ENCODE results near the gene TEAD1.

Gene TEAD1

DNA sequence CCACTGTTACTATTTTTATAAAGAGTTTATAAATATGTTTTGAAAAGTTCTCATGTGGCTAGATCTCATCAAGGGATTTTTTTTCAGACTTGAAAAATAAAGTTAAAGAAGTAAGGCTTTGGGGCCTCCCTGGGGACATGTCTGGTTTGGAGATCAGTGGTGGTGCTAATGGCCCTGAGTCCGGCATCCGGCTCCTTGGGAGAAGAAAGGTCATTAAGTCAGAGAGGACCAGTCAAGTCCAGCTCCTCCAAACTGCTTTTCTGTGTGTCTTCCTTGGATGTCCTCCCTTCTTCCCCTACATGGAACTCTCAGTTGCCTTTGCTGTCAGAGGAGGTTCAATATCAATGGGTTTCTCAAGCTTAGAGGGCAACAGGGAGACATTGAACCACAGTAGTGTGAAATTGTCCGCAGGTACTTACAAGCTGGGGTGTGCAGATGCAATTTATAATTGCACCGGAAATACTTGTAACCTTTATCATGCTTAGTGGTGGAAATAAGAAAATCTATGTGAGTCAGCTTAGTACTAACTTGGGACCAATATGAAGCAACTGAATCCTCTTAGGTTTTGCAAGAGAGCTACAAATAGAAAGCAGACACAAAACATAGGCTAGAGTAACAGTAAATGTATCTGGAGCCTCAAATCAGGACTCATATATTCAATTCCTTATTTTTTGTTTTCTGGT lies 144.3 kb downstream of the TEAD1 start:
- no peak for DNase-seq

DNA sequence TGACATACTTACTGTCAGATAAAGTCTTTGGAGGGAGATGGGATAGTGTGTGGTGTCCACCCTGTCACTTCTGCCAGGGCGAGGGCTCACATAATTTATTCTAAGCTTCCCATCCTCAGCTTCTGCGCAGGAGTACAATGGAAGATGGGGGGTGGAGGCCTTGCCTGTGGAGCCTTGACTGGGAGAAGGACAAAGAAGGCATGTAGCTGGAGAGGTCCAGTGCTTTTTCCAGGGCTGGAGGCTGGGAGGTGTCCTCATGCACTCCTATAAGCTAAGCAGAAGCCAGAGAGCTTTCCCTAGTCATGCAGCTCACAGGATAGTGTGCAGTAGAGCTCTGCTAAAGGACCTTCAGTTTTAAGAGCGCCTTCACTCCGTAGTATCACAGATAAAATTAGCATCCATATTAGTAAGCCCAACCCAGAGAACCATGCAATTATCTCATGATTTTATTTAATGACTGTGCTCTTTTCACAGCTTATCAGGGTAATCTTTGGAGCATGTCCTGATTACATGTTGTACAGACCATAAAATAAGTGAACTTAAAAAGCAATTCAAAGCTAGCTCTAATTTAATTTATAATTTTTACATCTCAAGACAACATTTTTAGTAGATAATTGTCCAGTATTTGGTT lies 148.3 kb downstream of the TEAD1 start:
- no peak for DNase-seq

DNA sequence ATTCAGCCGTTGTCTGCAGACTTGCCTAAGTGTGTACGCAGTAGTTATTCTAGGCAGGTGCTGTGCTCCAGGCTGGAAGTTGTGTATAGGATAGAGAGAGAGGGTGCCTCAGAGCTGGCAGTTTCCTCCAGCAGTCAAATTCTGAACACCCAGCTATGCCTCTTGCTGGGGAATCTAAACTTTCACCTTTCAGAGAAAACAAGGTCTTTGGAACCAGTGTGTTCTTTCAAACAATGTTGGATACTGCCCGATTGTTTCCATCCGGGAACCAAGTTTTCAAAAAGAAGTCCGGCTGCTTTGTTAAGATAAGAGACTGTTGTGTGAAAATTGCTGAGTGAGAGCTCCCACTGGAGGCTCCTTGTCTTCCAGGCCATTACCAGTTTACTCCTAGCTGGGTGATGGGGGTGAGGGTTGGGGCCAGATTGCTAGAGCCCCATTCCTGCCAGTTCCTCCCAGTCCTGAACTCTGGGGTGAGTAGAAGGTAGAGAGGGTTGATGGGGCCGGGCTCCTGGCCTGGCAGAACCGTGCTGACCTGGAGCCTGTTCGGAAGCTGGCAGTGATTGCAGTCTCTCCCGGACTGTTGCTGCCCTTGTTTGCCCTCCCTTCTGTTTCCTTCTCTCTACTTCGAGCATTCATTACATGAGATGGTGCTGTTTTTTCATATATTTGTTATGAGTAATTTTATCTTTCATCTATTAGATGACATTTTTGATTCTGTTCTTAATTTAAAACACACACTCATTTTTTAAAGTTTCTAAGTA lies 150.2 kb downstream of the TEAD1 start:
- no peak for DNase-seq

- DNase-seq, result no peak
These were observed 152.2 kb downstream of the TEAD1 start for GRCh38 chr11:12826441-12826840.

GRCh38 chr11:12827369-12827768 lies 153.1 kb downstream of the TEAD1 start:
- DNase-seq, result no peak

- DNase-seq, result no peak
These were observed 153.9 kb downstream of the TEAD1 start for GRCh38 chr11:12827929-12828812.

- no peak for DNase-seq
These were observed 154.9 kb downstream of the TEAD1 start for GRCh38 chr11:12829131-12829530.

DNA sequence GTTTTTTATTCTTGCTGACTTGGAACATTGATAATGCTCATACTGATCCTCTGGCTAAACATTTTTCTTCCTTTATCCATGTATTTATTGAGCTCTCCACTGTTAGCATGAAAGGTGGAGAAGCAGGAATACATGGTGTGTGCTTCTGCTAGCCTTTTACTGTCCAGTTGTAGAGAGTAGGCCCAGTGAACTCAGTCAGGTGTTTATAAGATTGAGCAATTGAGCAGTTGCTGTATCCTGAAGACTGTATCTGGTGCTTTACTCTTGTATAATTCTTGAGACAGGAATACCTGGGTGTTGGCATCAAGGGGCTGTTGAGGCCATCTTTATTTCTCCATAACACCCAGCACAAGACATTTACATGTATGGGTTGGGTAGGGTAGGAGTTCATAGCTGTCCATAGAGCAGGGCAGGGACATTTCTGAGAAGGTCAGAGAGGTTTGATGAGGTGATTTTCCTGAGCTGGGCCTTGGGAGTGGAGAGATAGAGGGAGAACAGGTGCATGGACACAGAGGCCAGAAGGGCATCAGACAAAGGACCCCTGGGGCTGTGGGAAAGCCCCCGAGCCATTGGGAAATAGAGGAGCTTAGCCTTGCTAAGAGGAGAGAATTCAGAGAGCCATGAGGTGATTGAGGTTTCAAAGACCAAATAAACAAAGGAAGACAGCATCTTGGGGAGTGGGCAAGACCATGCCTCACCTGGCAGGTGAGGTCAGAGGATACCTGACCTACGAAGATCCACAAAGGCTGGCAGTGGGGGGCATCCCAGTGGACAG lies 155.5 kb downstream of the TEAD1 start:
- DNase-seq, result no peak

DNA sequence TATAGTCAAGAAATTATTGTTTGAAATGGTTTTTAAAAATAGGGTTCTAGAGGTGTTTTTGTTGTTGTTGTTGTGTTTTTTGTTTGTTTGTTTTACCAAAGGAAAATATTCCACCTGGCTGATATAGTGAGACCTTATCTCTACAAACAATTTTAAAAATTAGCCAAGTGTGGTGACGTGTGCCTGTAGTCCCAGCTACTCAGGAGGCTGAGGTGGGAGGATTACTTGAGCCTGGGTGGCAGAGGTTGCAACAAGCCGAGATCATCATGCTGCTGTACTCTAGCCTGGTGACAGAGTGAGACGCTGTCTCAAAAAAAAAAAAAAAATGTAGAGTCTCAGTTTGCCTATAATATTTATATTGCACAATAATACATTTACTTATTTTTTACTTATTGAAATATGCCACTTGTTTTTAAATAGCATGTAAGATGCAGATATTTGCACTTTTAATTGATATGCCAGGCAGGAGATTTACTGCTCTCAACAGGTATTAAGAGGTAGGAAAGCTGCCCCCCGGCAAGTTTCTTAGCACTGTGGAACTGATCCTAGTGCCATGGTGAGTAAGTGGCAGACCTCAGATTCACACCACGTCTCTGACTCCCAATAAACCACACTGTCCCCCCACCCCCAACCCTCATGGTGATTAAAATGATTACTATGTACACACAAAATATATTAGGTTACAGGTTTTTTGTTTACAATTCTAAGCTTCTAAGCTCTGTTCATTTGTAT lies 157.4 kb downstream of the TEAD1 start:
- no peak for DNase-seq

GRCh38 chr11:12832480-12833224 lies 158.4 kb downstream of the TEAD1 start:
- DNase-seq, result no peak

GRCh38 chr11:12834166-12834565 lies 159.9 kb downstream of the TEAD1 start:
- DNase-seq, result no peak

DNA sequence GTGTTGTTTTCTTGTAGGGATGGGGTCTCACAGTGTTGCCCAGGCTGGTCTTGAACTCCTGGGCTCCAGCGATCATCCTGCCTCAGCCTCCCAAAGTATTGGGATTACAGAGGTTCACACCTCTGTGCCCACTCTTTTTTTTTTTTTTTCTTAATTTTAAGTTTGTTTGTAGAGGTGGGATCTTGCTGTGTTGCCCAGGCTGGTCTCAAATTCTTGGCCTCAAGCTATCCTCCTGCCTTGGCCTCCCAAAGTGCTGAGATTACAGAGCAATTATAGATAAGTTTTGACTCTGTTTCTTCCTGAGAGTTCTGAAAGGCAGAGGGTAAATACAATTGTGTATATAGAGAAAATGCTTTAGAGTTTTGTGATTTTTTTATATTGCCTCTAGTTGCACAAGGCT lies 160.4 kb downstream of the TEAD1 start:
- DNase-seq, result no peak

- DNase-seq, result no peak
These were observed 161.1 kb downstream of the TEAD1 start for GRCh38 chr11:12835286-12835685.

DNA sequence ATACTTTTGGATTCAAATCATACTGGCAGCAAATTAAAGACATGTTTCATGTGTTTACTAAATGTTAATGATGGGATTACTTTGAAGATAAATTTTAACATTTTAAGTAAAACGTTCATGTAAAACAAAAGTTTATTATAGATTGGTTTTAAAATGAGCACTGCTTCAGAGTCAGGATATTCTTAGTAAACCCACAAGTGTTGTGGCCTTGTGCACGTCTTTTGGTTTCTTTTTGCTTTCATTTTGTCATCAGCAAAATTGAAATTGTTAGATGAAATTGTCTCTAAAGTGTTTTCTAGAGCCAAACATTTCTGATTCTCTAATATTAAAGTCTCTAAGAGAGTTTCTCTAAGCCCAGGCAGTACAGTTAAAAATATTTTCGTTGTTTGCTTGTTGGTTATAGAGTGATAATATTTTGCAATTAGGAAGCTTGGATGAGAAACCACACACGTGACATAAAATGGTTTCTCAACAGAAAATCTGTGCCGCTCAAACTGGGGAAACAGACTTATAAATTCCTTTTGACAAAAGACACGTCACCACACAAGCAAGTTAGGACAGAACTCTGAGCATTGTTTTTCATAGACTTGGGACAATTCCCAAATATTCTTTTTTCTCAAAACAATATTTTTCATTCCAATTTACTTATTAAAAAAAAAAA lies 164.4 kb downstream of the TEAD1 start:
- no peak for DNase-seq

- DNase-seq, result no peak
These were observed 166.8 kb downstream of the TEAD1 start for GRCh38 chr11:12840871-12841660.

DNA sequence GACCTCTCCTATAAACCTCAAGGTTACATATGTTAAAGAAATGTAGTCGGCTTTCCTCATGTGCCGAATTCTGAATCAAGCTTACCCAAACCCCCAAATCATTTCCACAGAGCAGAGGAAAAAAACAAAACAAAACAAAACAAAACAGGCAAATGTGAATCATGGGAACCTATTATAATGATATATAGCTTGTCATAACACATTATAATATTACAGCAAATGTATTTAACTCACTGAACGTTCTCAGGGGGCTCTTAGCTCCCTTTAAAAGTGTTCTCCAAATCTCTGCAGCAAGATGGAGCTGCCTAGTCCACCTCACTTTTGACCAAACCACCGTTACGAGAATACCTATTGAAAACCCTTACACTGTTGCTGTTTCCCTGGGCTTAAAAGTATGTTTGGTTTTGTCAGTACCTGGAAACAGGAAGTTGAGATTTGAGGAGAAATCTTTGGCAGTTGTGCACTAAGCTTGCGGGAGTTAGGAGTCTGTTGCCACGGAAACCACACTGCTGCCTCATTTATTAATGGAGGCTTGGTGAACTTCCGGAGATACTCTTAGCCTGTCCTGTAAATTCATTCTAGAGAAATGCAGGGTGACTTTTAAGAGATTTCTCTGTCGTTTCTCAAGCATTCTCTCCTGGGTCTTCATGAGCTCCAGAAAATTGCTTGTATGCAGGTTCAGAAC lies 167.9 kb downstream of the TEAD1 start:
- DNase-seq, result no peak

GRCh38 chr11:12842933-12843636 lies 168.9 kb downstream of the TEAD1 start:
- no peak for DNase-seq

DNA sequence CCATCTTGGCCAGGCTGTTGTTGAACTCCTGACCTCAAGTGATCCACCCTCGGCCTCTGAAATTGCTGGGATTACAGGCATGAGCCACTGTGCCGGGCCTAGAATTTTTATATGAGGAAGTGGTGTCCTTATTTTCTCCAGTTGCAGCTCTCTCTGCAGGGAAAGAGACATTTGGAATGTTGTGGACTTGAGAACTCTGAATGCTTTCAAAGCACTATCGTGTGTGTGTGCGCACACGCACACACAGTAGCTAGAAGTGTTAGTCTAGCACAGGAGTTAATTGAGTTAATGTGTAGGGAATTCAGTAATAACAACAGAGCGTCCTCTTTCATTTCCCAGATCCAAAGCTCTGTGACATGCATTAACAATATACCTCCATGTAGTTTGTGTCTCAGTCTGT lies 170.9 kb downstream of the TEAD1 start:
- no peak for DNase-seq

Measured in 8988T (cell line).